K562 (cell line): Measurements from ENCODE around the gene AP1M2. TPM values are rescaled to one million over a fixed set of nuclear protein-coding genes. Genes with fewer than 3 reads are reported as not detected.

Experiments used
- BMI1 ChIP-seq: fragments of 150-350 bp; IDR thresholded peaks from 2 replicates; pipeline ENCODE4 v1.6.1; 2014; ENCODE audit warnings: low read length
- ERF ChIP-seq: fragments of 450-650 bp; formaldehyde crosslinking; IDR thresholded peaks from 2 replicates; pipeline ENCODE4 v1.4.0; 2020; ENCODE audit warnings: mild to moderate bottlenecking, mixed read lengths
- FOXK2 ChIP-seq, 2 experiments: fragments of 450-650 bp; IDR thresholded peaks in 1 of 2; conservative IDR thresholded peaks in 1 of 2; 2 replicates each; pipeline ENCODE4 v1.6.1; 2016; ENCODE audit warnings: low read depth in 2 of 2, mild to moderate bottlenecking in 1 of 2
- HDAC1 ChIP-seq, 2 experiments: fragments of 450-650 bp; IDR thresholded peaks; 2 replicates each; pipeline ENCODE4 v1.6.1; 2016 to 2017; ENCODE audit warnings: inconsistent platforms in 1 of 2, mild to moderate bottlenecking in 1 of 2, moderate library complexity in 1 of 2
- HDAC2 ChIP-seq: fragments of 450-650 bp; IDR thresholded peaks from 2 replicates; pipeline ENCODE4 v1.6.1; 2016; ENCODE audit warnings: mild to moderate bottlenecking
- HMGXB4 ChIP-seq: sonication (generic); formaldehyde crosslinking; IDR thresholded peaks from 2 replicates; pipeline ENCODE4 v1.8.1; 2023; ENCODE audit warnings: mild to moderate bottlenecking, missing genetic modification reagents
- ILF3 ChIP-seq: fragments of 450-650 bp; IDR thresholded peaks from 2 replicates; pipeline ENCODE4 v1.6.1; 2018; ENCODE audit warnings: antibody characterized with exemption, mild to moderate bottlenecking, moderate library complexity, borderline replicate concordance
- IRF1 ChIP-seq: sonication (generic); formaldehyde crosslinking; IDR thresholded peaks from 2 replicates; pipeline ENCODE4 v1.8.0; 2022; ENCODE audit warnings: missing genetic modification reagents, mild to moderate bottlenecking, borderline replicate concordance
- KLF1 ChIP-seq: fragments of 450-650 bp; IDR thresholded peaks from 2 replicates; pipeline ENCODE4 v1.6.1; 2016; ENCODE audit warnings: missing genetic modification characterization, missing compliant biosample characterization
- LCOR ChIP-seq: sonication (generic); formaldehyde crosslinking; IDR thresholded peaks from 2 replicates; pipeline ENCODE4 v1.8.0; 2022; ENCODE audit warnings: mild to moderate bottlenecking, missing genetic modification reagents
- MEF2A ChIP-seq: IDR thresholded peaks from 2 replicates; pipeline ENCODE4 v1.6.1; 2011; ENCODE audit warnings: low read depth, mild to moderate bottlenecking, low read length, moderate library complexity; ENCODE audit not compliant: control insufficient read depth
- POLR2A ChIP-seq: fragments of 450-650 bp; conservative IDR thresholded peaks from 2 replicates; pipeline ENCODE4 v1.6.1; 2016
- RBFOX2 ChIP-seq: fragments of 200-400 bp; formaldehyde crosslinking; IDR thresholded peaks from 2 replicates; pipeline ENCODE4 v1.6.1; 2017; ENCODE audit warnings: low read depth, mild to moderate bottlenecking, low read length, moderate library complexity
- SREBF2 ChIP-seq: sonication (generic); formaldehyde crosslinking; IDR thresholded peaks from 2 replicates; pipeline ENCODE4 v1.4.0; 2020; ENCODE audit warnings: mild to moderate bottlenecking, missing genetic modification reagents
- U2AF2 ChIP-seq: fragments of 200-400 bp; formaldehyde crosslinking; optimal IDR thresholded peaks from 2 replicates; pipeline ENCODE3; 2017; ENCODE audit warnings: low read depth, mild to moderate bottlenecking, low read length
- WHSC1 ChIP-seq: IDR thresholded peaks from one replicate; pipeline ENCODE4 v1.6.1; 2012; ENCODE audit warnings: low read length, control low read depth, inconsistent platforms
- ZBTB1 ChIP-seq: sonication (generic); formaldehyde crosslinking; IDR thresholded peaks from 2 replicates; pipeline ENCODE4 v1.8.1; 2023; ENCODE audit warnings: missing genetic modification reagents, low read depth, mild to moderate bottlenecking, borderline replicate concordance
- ZNF239 ChIP-seq: fragments of 250-450 bp; sonication (Bioruptor Pico); IDR thresholded peaks from 2 replicates; pipeline ENCODE4 v1.4.0; 2020; ENCODE audit warnings: mild to moderate bottlenecking
- ZNF282 ChIP-seq: sonication (generic); formaldehyde crosslinking; IDR thresholded peaks from 2 replicates; pipeline ENCODE4 v1.8.1; 2023; ENCODE audit warnings: missing genetic modification reagents
- ZNF431 ChIP-seq: sonication (generic); formaldehyde crosslinking; IDR thresholded peaks from 2 replicates; pipeline ENCODE4 v1.8.0; 2022; ENCODE audit warnings: mild to moderate bottlenecking, missing genetic modification reagents
- ZNF445 ChIP-seq: fragments of 250-450 bp; sonication (Bioruptor Pico); IDR thresholded peaks from 2 replicates; pipeline ENCODE4 v1.4.0; 2020; ENCODE audit warnings: low read depth, mild to moderate bottlenecking, moderate library complexity
- polyA plus RNA-seq, 8 experiments: library from polyadenylated mRNA; depleted of rRNA in 4 of 8; stranded (reverse) in 5 of 8; unstranded in 3 of 8; fragments of >200 nt; fragmentation: Nextera tagmentation in 2 of 8; fragmentation: Illumina TruSeq in 1 of 8; extraction: Ambion mirVana in 2 of 8; extraction: Trizol in 1 of 8; gene quantifications; 2 replicates each; pipeline versions ENCODE4 v1.2.1 to v1.2.3, GENCODE V29; 2011 to 2014; ENCODE audit warnings: inconsistent platforms in 1 of 8, missing spikeins in 1 of 8
- total RNA-seq, 7 experiments: library from RNA; depleted of rRNA in 6 of 7; stranded (reverse); fragments of >200 nt in 6 of 7; fragmentation: Illumina TruSeq in 2 of 7; extraction: Trizol in 2 of 7; gene quantifications; 2 replicates each; pipeline versions ENCODE4 v1.2.1 to v1.2.3, GENCODE V29; 2011 to 2021; ENCODE audit warnings: low replicate concordance in 1 of 7
- TF ChIP-seq, protein P1 (sequence below): fragments of 450-650 bp; IDR thresholded peaks from 2 replicates; pipeline ENCODE4 v1.6.1; 2016; ENCODE audit warnings: missing biosample characterization, missing genetic modification characterization
- TF ChIP-seq, protein P2 (sequence below): fragments of 250-450 bp; sonication (Bioruptor Pico); IDR thresholded peaks from 2 replicates; pipeline ENCODE4 v1.6.1; 2021; ENCODE audit warnings: mild to moderate bottlenecking
- TF ChIP-seq, protein P3 (sequence below): fragments of 450-650 bp; IDR thresholded peaks from 2 replicates; pipeline ENCODE4 v1.6.1; 2016; ENCODE audit warnings: antibody characterized with exemption

The AP1M2 gene
- total and polyA plus RNA-seq, 9 of the 15 experiments (the other 6 are each of a cell fraction or from before 2014, with no cell fraction given) = 0.33 to 1.4 (median 0.89) TPM; not detected in 1

- TF ChIP-seq HDAC2 (peak; percentile 86), RBFOX2 (peak; percentile 90), POLR2A (peak; percentile 84), WHSC1 (no peak), ZNF239 (CRISPR knock-in tag) (no peak), IRF1 (no peak), SREBF2 (CRISPR knock-in tag) (no peak), ZNF282 (CRISPR knock-in tag) (0 out of 2 replicates have a peak, but pooled peaks have one; percentile 25), ZNF445 (CRISPR knock-in tag) (no peak), BMI1 (no peak), ZNF431 (no peak; the same call in 1 of the 2 replicates), ZBTB1 (peak; percentile 74; the same call in 1 of the 2 replicates), HMGXB4 (no peak), ERF (peak; percentile 68; the same call in 1 of the 2 replicates), LCOR (CRISPR knock-in tag) (peak; percentile 94), ILF3 (no peak), HDAC1 (IDR thresholded peaks at IDR 0.05) (peak in 1 of 2 experiments; percentile 98; a peak in 3 of 4 replicates), KLF1 (tag) (no peak), FOXK2 (conservative IDR thresholded peaks at IDR 0.05 in 1 of 2, IDR thresholded peaks at IDR 0.05 in 1 of 2; ENCODE audit: low read depth in 2 of 2) (peak; percentile 65 to 66; a peak in 3 of 4 replicates), U2AF2 (no peak), MEF2A (no peak)
- TF ChIP-seq, protein P1, sequence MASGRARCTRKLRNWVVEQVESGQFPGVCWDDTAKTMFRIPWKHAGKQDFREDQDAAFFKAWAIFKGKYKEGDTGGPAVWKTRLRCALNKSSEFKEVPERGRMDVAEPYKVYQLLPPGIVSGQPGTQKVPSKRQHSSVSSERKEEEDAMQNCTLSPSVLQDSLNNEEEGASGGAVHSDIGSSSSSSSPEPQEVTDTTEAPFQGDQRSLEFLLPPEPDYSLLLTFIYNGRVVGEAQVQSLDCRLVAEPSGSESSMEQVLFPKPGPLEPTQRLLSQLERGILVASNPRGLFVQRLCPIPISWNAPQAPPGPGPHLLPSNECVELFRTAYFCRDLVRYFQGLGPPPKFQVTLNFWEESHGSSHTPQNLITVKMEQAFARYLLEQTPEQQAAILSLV = no peak
- TF ChIP-seq, protein P2, sequence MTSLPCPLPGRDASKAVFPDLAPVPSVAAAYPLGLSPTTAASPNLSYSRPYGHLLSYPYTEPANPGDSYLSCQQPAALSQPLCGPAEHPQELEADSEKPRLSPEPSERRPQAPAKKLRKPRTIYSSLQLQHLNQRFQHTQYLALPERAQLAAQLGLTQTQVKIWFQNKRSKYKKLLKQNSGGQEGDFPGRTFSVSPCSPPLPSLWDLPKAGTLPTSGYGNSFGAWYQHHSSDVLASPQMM (CRISPR knock-in tag) = no peak
- TF ChIP-seq, protein P3, sequence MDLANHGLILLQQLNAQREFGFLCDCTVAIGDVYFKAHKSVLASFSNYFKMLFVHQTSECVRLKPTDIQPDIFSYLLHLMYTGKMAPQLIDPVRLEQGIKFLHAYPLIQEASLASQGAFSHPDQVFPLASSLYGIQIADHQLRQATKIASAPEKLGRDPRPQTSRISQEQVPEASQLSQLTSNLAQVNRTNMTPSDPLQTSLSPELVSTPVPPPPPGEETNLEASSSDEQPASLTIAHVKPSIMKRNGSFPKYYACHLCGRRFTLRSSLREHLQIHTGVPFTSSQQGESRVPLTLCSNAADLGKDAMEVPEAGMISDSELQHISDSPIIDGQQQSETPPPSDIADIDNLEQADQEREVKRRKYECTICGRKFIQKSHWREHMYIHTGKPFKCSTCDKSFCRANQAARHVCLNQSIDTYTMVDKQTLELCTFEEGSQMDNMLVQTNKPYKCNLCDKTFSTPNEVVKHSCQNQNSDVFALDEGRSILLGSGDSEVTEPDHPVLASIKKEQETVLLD = peak; percentile 96
These were observed 18.1 kb downstream of the AP1M2 start, which contains the start of gene CDKN2D (continued) for GRCh38 chr19:10568826-10569651.
